Ascending aorta (tissue), 2 donors: ENCODE data around the gene ID2. TPM values are rescaled to one million over a fixed set of nuclear protein-coding genes. Genes with fewer than 3 reads are reported as not detected.

ENCODE experiments used
- DNase-seq, 2 donors: peaks; one replicate each; pipeline ENCODE4 v3.0.0-alpha.2; 2019; ENCODE audit warnings: low spot score in 2 of 2
- H3K27ac ChIP-seq, 2 donors: fragments of 200-600 bp; sonication (generic); one replicate each; pipeline ENCODE4 v1.5.1; 2016 to 2017; ENCODE audit warnings: mild to moderate bottlenecking in 1 of 2
- H3K27me3 ChIP-seq: fragments of 200-600 bp; sonication (generic); one replicate; pipeline ENCODE4 v1.5.1; 2017
- H3K36me3 ChIP-seq, 2 donors: fragments of 200-600 bp; sonication (generic); one replicate each; pipeline ENCODE4 v1.5.1; 2016
- H3K4me1 ChIP-seq, 2 donors: fragments of 200-600 bp; sonication (generic); one replicate each; pipeline ENCODE4 v1.5.1; 2016 to 2017; ENCODE audit warnings: mild to moderate bottlenecking in 1 of 2
- H3K4me3 ChIP-seq, 2 donors: fragments of 200-600 bp; sonication (generic); one replicate each; pipeline ENCODE4 v1.5.1; 2016 to 2017; ENCODE audit warnings: mild to moderate bottlenecking in 1 of 2
- H3K9me3 ChIP-seq, 2 donors: fragments of 200-600 bp; sonication (generic); one replicate each; pipeline ENCODE4 v1.5.1; 2016
- intact Hi-C: fragments of 100-400 bp; cut with DNase I; formaldehyde crosslinking; loops from one replicate; pipeline ENCODE4 v1.15.1; 2023
- total RNA-seq: library from RNA; depleted of rRNA; stranded (reverse); fragments of >200 nt; gene quantifications from one replicate; pipeline ENCODE4 v1.1.0, GENCODE V29; 2016
- TF ChIP-seq, protein P1 (sequence below), 3 experiments: fragments of 200-600 bp in 2 of 3; fragments of 450-650 bp in 1 of 3; sonication (generic) in 2 of 3; IDR thresholded peaks; one replicate each; pipeline ENCODE4 v1.5.1; 2016 to 2019; ENCODE audit warnings: antibody characterized with exemption in 3 of 3, mild to moderate bottlenecking in 1 of 3, moderate library complexity in 1 of 3

The ID2 gene
- total RNA-seq, 1 donor from 2014 or later: 752 TPM

DNA sequence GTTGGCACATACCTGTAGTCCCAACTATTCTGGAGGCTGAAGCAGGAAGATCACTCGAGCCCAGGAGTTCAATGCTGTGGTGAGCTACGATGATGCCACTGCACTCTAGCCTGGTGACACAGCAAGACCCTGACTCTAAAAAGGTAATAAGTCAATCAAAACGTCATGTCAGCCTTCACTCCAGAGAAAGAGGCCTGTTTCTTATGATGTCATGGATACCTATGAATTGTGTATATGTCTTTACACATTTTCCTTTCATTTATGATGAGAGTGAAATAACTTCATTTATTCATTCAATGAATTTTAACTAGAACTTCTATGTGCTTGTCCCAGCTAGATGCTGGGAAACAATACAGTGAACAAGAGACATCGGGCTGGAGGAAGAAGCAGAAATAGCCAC lies 25.0 kb upstream of the ID2 start:
- intact Hi-C loops: no loop called here
- Histone ChIP-seq H3K9me3 (no peaks in the 10 kb centered on the region), H3K27me3 (no peaks in the 10 kb centered on the region), H3K4me3 (no peak overlapping the region), H3K4me1 (no peaks in the 10 kb centered on the region), H3K27ac (no peak overlapping the region), H3K36me3 (no peaks in the 10 kb centered on the region)
- TF ChIP-seq, protein P1, sequence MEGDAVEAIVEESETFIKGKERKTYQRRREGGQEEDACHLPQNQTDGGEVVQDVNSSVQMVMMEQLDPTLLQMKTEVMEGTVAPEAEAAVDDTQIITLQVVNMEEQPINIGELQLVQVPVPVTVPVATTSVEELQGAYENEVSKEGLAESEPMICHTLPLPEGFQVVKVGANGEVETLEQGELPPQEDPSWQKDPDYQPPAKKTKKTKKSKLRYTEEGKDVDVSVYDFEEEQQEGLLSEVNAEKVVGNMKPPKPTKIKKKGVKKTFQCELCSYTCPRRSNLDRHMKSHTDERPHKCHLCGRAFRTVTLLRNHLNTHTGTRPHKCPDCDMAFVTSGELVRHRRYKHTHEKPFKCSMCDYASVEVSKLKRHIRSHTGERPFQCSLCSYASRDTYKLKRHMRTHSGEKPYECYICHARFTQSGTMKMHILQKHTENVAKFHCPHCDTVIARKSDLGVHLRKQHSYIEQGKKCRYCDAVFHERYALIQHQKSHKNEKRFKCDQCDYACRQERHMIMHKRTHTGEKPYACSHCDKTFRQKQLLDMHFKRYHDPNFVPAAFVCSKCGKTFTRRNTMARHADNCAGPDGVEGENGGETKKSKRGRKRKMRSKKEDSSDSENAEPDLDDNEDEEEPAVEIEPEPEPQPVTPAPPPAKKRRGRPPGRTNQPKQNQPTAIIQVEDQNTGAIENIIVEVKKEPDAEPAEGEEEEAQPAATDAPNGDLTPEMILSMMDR (IDR thresholded peaks at IDR 0.05): no peak
- no peak for DNase-seq

DNA sequence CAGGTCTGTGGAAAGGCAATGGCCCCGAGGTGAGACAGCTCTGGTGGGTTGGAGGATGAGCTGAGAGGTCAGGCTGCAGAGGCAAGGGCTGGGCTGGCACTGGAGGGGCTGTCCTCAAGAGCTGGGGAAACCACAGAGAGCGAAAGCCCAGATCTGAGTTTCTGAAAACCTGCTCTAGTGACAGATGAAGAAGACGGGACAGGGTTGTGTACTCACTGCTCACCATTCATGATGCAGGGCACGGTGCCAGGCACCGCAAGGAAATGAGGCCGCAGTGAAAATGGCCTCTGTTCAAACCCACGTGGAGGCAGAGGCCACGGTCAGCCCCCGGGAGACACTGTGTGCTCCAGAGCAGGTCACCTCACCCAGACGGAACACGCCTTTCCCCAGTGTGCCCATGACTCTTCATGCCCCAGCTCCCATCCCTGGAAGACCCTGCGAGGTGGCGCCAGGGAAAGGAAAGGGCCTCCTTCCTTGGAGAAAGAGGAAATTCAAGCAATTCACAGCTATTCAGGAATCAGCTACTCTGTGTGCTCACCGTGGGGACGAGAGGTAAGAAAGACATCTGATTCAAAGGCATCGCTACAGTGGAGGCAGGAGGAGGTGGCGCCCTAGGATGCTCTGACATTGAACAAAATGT lies 24.3 kb upstream of the ID2 start:
- no peaks in the 10 kb centered on the region for H3K27me3 ChIP-seq
- no peaks in the 10 kb centered on the region for H3K36me3 ChIP-seq
- no peak for DNase-seq
- no peak overlapping the region for H3K27ac ChIP-seq
- H3K4me1 ChIP-seq: peaks cover 0 to 3% of the 10 kb centered on the region in 2 donors
- no peaks in the 10 kb centered on the region for H3K9me3 ChIP-seq
- intact Hi-C loops: no loop called here
- no peak overlapping the region for H3K4me3 ChIP-seq
- TF ChIP-seq, protein P1 (IDR thresholded peaks at IDR 0.05): no peak

DNA sequence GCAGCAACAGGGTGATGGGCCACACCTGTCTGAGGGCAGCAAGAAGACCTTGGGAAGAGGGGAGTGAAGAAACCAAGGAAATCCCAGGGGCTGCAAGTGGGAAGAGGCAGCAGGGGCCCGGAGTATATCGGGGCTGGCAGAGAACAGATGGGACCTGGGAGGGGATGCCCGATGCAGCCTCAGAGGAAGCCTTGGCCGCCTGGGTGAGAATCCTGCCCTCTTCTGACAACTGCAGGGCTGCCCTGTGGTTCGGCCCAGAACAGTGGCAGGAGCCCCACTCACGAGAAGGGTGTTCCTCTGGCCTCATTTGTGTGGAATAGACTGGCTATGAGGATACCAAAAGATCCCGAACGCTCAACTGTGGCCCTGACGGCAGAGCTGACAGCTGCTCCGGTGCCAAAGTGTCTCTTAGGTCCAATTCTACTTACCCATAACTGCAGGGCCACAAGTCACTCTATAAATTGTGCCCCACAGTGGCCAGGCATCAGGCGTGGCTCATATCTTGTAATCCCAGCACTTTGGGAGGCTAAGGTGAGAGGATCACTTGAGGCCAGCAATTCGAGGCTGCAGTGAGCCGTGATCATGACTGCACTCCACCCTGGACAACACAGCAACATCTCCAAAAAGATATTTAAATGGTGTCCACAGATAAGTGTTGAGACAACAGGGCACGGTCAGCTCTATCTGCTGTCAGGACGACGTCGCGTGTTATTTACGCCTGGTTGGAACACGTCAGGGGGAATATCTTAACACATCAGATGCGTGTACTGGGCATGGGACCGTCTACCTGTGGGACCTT lies 23.6 kb upstream of the ID2 start:
- peaks cover 0 to 3% of the 10 kb centered on the region in 2 donors for H3K4me1 ChIP-seq
- no peaks in the 10 kb centered on the region for H3K9me3 ChIP-seq
- DNase-seq: no peak
- H3K36me3 ChIP-seq: no peaks in the 10 kb centered on the region
- intact Hi-C loops: no loop called here
- no peak overlapping the region for H3K27ac ChIP-seq
- H3K4me3 ChIP-seq: no peak overlapping the region
- TF ChIP-seq, protein P1 (IDR thresholded peaks at IDR 0.05): no peak
- H3K27me3 ChIP-seq: no peaks in the 10 kb centered on the region

DNA sequence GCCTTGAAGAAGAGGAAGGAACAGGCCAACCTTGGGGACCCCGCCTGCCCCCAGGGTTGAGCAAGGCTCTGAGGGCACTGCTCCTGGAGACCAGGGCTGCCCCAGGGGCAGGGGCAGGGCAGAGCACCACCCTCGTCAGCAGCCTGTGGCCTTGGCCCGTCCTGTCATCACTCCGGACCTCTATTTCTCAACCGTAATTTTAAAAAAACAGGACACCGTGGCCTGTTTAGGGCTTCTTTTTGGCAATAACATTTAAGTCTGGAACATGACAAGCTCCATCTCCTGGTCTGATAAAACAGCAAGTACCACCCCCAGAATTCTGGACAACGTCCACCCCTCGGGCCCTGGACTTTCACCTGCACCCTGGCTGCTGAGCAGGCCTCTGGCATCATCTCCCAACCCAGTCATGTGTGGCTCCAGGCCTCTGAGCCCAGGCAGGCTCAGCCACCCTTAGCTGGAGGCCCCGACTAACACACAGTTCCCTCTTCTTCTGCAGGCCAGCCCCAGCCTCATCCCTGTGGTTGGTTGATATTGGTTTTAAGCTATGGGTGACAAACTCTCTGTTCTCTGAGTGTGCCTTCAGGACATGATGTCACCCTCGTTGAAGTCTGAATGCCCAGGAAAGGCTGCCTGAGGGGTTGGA lies 22.6 kb upstream of the ID2 start:
- intact Hi-C loops: no loop called here
- Histone ChIP-seq H3K27me3 (no peaks in the 10 kb centered on the region), H3K36me3 (no peaks in the 10 kb centered on the region), H3K9me3 (no peaks in the 10 kb centered on the region), H3K27ac (no peak overlapping the region), H3K4me1 (peaks cover 0 to 3% of the 10 kb centered on the region in 2 donors), H3K4me3 (no peak overlapping the region)
- no peak for DNase-seq
- TF ChIP-seq, protein P1 (IDR thresholded peaks at IDR 0.05): no peak

DNA sequence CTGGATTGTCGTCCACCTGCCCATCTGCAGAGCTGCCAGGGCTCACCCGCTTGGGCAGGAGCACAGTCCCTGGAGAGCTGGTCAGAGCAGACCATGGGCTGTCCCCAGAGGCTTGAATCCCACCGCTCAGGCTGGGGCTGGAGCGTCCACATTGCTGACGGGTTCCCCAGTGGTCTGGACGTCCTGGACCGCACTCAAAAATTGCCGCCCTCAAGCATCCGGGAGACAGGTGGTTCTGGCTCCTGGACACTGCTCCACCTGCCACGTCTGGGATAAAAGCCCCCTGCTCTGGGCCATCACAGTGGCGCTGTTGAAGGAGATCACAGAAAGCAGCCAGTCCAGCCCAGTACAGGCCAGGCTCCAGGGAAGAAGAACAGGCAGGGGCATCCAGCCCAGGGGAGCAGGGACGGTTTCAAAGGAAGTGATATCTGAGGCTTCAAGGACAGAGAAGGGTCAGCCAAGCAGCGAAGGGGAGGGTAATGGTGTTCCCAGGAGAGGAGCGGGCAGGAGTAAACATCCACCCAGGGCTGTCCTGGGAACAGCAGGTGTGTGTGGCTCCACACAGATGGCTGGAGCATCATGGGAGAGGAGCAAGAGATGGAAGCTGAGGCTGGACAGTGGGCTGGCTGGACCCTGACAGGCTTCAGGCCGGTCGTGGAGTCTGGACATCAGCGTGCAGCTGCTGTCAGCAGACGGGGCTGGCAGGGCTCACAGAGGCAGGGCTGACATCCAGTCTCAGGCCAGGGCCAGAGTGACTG lies 21.9 kb upstream of the ID2 start:
- no peaks in the 10 kb centered on the region for H3K36me3 ChIP-seq
- no peak overlapping the region for H3K27ac ChIP-seq
- DNase-seq: no peak
- H3K4me3 ChIP-seq: no peak overlapping the region
- intact Hi-C loops: no loop called here
- no peaks in the 10 kb centered on the region for H3K9me3 ChIP-seq
- TF ChIP-seq, protein P1 (IDR thresholded peaks at IDR 0.05): no peak
- H3K4me1 ChIP-seq: peaks cover 0 to 3% of the 10 kb centered on the region in 2 donors
- H3K27me3 ChIP-seq: no peaks in the 10 kb centered on the region
